K562 (cell line): ENCODE data around the gene PLCD4. TPM values are rescaled to one million over a fixed set of nuclear protein-coding genes. Genes with fewer than 3 reads are reported as not detected.

Experiments used
- ATF6 ChIP-seq: sonication (generic); formaldehyde crosslinking; IDR thresholded peaks from 2 replicates; pipeline ENCODE4 v1.4.0; 2020; ENCODE audit warnings: mild to moderate bottlenecking, missing genetic modification reagents
- CBX1 ChIP-seq: sonication (generic); IDR thresholded peaks from 2 replicates; pipeline ENCODE4 v1.6.1; 2016; ENCODE audit warnings: antibody characterized with exemption, low read depth, mild to moderate bottlenecking
- CHCHD3 ChIP-seq: fragments of 250-450 bp; sonication (Bioruptor Pico); IDR thresholded peaks from 2 replicates; pipeline ENCODE4 v2.1.2; 2022; ENCODE audit warnings: mild to moderate bottlenecking
- CHD2 ChIP-seq: IDR thresholded peaks from 2 replicates; pipeline ENCODE4 v1.6.1; 2011; ENCODE audit warnings: low read depth, low read length
- COPS2 ChIP-seq: fragments of 450-650 bp; conservative IDR thresholded peaks from 2 replicates; pipeline ENCODE4 v1.6.1; 2016; ENCODE audit warnings: mild to moderate bottlenecking, moderate library complexity
- CUX1 ChIP-seq: fragments of 200-800 bp; sonication (Bioruptor generic); IDR thresholded peaks from 2 replicates; pipeline ENCODE4 v1.6.1; 2016; ENCODE audit warnings: missing genetic modification characterization, missing compliant biosample characterization
- GTF2E2 ChIP-seq: fragments of 200-800 bp; sonication (Bioruptor generic); IDR thresholded peaks from 2 replicates; pipeline ENCODE4 v1.6.1; 2016; ENCODE audit warnings: missing genetic modification characterization, missing compliant biosample characterization
- HCFC1 ChIP-seq: IDR thresholded peaks from 2 replicates; pipeline ENCODE4 v1.6.1; 2012; ENCODE audit warnings: low read depth, low read length, improper control_type of control experiment
- HDAC8 ChIP-seq: fragments of 450-650 bp; IDR thresholded peaks from 2 replicates; pipeline ENCODE4 v1.6.1; 2016; ENCODE audit warnings: mild to moderate bottlenecking, missing genetic modification characterization, moderate library complexity, missing compliant biosample characterization
- HLTF ChIP-seq: fragments of 450-650 bp; IDR thresholded peaks from 2 replicates; pipeline ENCODE4 v1.6.1; 2016
- ILF3 ChIP-seq: fragments of 450-650 bp; IDR thresholded peaks from 2 replicates; pipeline ENCODE4 v1.6.1; 2018; ENCODE audit warnings: antibody characterized with exemption, mild to moderate bottlenecking, moderate library complexity, borderline replicate concordance
- MAFG ChIP-seq: fragments of 450-650 bp; conservative IDR thresholded peaks from 2 replicates; pipeline ENCODE4 v1.6.1; 2016; ENCODE audit warnings: missing genetic modification characterization, missing compliant biosample characterization
- MBD2 ChIP-seq: sonication (generic); IDR thresholded peaks from 2 replicates; pipeline ENCODE4 v1.6.1; 2016; ENCODE audit warnings: low read depth, borderline replicate concordance
- MCM7 ChIP-seq, 2 experiments: fragments of 450-650 bp; IDR thresholded peaks; 2 replicates each; pipeline ENCODE4 v1.6.1; 2016 to 2018
- MEF2D ChIP-seq: conservative IDR thresholded peaks from 2 replicates; pipeline ENCODE4 v1.6.1; 2016; ENCODE audit warnings: low read depth, missing genetic modification characterization, missing compliant biosample characterization
- RUNX1 ChIP-seq: sonication (generic); IDR thresholded peaks from 2 replicates; pipeline ENCODE4 v1.6.1; 2016; ENCODE audit warnings: antibody characterized with exemption, low read depth
- SAFB2 ChIP-seq: fragments of 200-400 bp; formaldehyde crosslinking; IDR thresholded peaks from 2 replicates; pipeline ENCODE4 v1.6.1; 2018; ENCODE audit warnings: borderline replicate concordance, low read length, low read depth, moderate library complexity; ENCODE audit not compliant: severe bottlenecking
- TAF9B ChIP-seq: fragments of 450-650 bp; IDR thresholded peaks from 2 replicates; pipeline ENCODE4 v1.6.1; 2018; ENCODE audit warnings: mild to moderate bottlenecking; ENCODE audit not compliant: partially characterized antibody
- TCFL5 ChIP-seq: fragments of 250-450 bp; sonication (Bioruptor Pico); conservative IDR thresholded peaks from 2 replicates; pipeline ENCODE4 v1.6.1; 2021; ENCODE audit warnings: mild to moderate bottlenecking, moderate library complexity, matching md5 sums
- TGIF2 ChIP-seq: sonication (generic); formaldehyde crosslinking; IDR thresholded peaks from 2 replicates; pipeline ENCODE4 v1.8.1; 2022; ENCODE audit warnings: mild to moderate bottlenecking, missing genetic modification reagents, moderate library complexity
- TRIM24 ChIP-seq, 2 experiments: fragments of 450-650 bp; IDR thresholded peaks; 2 replicates each; pipeline ENCODE4 v1.6.1; 2016
- ZNF507 ChIP-seq: conservative IDR thresholded peaks from 2 replicates; pipeline ENCODE4 v1.6.1; 2017; ENCODE audit warnings: missing genetic modification characterization, missing compliant biosample characterization
- ZNF551 ChIP-seq: fragments of 250-450 bp; sonication (Bioruptor Pico); IDR thresholded peaks from 2 replicates; pipeline ENCODE4 v1.5.0; 2021; ENCODE audit warnings: mild to moderate bottlenecking, moderate library complexity
- polyA plus RNA-seq, 8 experiments: library from polyadenylated mRNA; depleted of rRNA in 4 of 8; stranded (reverse) in 5 of 8; unstranded in 3 of 8; fragments of >200 nt; fragmentation: Nextera tagmentation in 2 of 8; fragmentation: Illumina TruSeq in 1 of 8; extraction: Ambion mirVana in 2 of 8; extraction: Trizol in 1 of 8; gene quantifications; 2 replicates each; pipeline versions ENCODE4 v1.2.1 to v1.2.3, GENCODE V29; 2011 to 2014; ENCODE audit warnings: inconsistent platforms in 1 of 8, missing spikeins in 1 of 8
- total RNA-seq, 7 experiments: library from RNA; depleted of rRNA in 6 of 7; stranded (reverse); fragments of >200 nt in 6 of 7; fragmentation: Illumina TruSeq in 2 of 7; extraction: Trizol in 2 of 7; gene quantifications; 2 replicates each; pipeline versions ENCODE4 v1.2.1 to v1.2.3, GENCODE V29; 2011 to 2021; ENCODE audit warnings: low replicate concordance in 1 of 7

The PLCD4 gene
- total and polyA plus RNA-seq, 9 of the 15 experiments (the other 6 are each of a cell fraction or from before 2014, with no cell fraction given): 0.13 to 0.38 TPM; not detected in 7

DNA sequence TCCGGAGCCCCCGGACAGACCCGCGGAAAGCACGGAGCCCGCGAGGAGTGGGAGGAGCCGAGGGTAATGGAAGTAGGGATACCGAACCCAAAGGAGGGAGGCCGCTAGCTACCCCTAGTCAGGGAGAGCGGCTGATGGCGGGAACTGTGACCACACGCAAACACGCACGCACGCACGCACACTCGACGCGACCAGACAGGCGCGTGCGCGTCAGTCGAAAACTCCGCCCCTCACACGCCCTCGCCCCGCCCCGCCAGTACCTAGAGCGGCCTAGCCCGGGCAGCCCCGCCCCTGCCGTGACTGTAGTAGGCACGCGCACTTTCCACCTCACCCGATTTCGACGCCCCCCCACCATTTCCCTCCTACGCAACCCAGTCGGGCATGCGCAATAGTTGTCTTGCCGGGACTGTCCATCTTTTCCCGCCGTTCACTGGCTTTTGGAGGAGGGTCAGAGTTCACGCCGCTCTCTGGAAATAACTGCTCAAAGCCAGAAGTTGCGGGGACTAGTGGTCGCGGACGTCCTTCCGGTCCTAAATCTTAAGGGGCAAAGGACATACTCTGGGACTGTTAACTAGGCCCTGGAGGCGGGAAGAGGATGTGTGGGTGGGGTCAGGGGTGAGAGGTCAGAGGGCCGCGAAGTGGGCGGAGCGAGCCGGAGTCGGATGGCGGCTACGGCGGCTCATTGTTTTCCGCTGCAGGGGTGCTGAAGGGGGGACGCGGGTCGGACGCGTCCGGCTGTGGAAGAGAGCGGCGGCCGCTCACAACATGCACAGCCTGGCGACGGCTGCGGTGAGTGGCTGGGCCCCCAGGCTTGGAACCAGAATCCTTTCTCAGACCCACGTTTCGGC is 39.3 kb upstream of the PLCD4 start, which contains the start of the genes CNOT9 and USP37 (continued):
- TF ChIP-seq CUX1: no peak
- no peak for TF ChIP-seq COPS2
- no peak for TF ChIP-seq MAFG (tag)
- peak; percentile 37 to 58; a peak in 2 of 4 replicates for TF ChIP-seq TRIM24 (IDR thresholded peaks at IDR 0.05)
- no peak; the same call in 1 of the 2 replicates for TF ChIP-seq GTF2E2 (tag)
- TF ChIP-seq HLTF: 0 out of 2 replicates have a peak, but pooled peaks have one; percentile 41
- TF ChIP-seq HDAC8 (tag): 0 out of 2 replicates have a peak, but pooled peaks have one; percentile 48
- TF ChIP-seq SAFB2: no peak
- TF ChIP-seq ZNF551 (CRISPR knock-in tag): no peak
- no peak for TF ChIP-seq ZNF507 (tag)
- peak; percentile 76; the same call in 1 of the 2 replicates for TF ChIP-seq ATF6 (CRISPR knock-in tag)
- TF ChIP-seq CHCHD3 (CRISPR knock-in tag): no peak
- no peak for TF ChIP-seq TCFL5 (CRISPR knock-in tag)
- no peak; the same call in 1 of the 2 replicates for TF ChIP-seq CHD2
- peak; percentile 16; the same call in 1 of the 2 replicates for TF ChIP-seq TGIF2 (CRISPR knock-in tag)
- no peak for TF ChIP-seq MCM7 (IDR thresholded peaks at IDR 0.05)
- no peak; the same call in 1 of the 2 replicates for TF ChIP-seq MEF2D (tag)
- no peak for TF ChIP-seq RUNX1
- TF ChIP-seq CBX1: peak; percentile 57; the same call in 1 of the 2 replicates
- TF ChIP-seq HCFC1: peak; percentile 51
- 0 out of 2 replicates have a peak, but pooled peaks have one; percentile 31 for TF ChIP-seq MBD2
- TF ChIP-seq ILF3: no peak
- peak; percentile 52 for TF ChIP-seq TAF9B
